Endometrial microvascular endothelial cells (primary cell): ENCODE results near the gene RABIF. TPM values are rescaled to one million over a fixed set of nuclear protein-coding genes. Genes with fewer than 3 reads are reported as not detected.

Source experiments
- in situ Hi-C: cut with HindIII; loops from 2 replicates; pipeline ENCODE4 v1.10.0; 2017; ENCODE audit warnings: low sequenced_read_pairs, low pct_unique_long_range_greater_than_20kb; ENCODE audit errors: inconsistent ontology term
- total RNA-seq: library from RNA; depleted of rRNA; stranded (reverse); fragments of >200 nt; gene quantifications from one replicate; pipeline ENCODE4 v1.2.3, GENCODE V29; 2015; ENCODE audit errors: inconsistent ontology term

Gene RABIF
- total RNA-seq, 1 donor from 2014 or later, result 13.9 TPM

GRCh38 chr1:202880961-202881460, 7.9 kb downstream of the RABIF start:
- in situ Hi-C loops, result no loop called here

DNA sequence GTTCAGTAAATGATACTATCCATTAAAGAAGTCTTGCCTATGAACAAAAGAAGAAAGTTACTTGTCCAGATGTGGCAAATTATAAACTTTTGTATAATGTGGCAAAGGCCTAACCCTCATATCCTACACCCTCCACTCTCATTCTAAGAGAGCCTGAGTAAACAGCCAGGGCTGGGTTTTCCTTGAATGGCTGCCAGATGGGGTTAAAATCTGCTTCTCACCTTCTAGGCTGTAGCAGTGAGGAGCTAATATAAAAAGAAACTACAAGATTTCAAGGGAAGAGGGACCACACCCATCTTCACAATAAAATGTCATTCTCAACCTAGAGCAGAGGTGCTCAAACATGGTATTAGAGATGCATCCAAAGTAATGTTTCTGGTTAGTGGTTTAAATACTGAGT, 8.9 kb downstream of the RABIF start:
- in situ Hi-C loops, result no loop called here

- in situ Hi-C loops, result no loop called here
These were observed 9.8 kb downstream of the RABIF start for GRCh38 chr1:202879128-202879527.

DNA sequence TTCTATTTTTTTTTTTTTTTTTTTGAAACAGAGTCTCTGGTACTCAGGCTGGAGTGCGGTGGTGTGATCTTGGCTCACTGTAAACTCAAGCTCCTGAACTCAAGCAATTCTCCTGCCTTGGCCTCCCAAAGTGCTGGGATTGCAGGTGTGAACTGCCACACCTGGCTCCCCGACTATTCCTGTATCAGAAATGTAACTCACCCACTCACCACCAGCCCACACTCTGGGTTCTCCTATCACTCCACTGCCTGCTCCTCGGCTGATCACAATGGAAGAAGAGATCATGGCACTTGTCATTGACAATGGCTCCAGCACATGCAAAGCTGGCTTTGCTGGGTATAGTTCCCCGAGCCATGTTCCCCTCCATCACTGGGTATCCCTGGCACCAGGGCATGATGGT, 15.9 kb downstream of the RABIF start:
- in situ Hi-C loops, result no loop called here

DNA sequence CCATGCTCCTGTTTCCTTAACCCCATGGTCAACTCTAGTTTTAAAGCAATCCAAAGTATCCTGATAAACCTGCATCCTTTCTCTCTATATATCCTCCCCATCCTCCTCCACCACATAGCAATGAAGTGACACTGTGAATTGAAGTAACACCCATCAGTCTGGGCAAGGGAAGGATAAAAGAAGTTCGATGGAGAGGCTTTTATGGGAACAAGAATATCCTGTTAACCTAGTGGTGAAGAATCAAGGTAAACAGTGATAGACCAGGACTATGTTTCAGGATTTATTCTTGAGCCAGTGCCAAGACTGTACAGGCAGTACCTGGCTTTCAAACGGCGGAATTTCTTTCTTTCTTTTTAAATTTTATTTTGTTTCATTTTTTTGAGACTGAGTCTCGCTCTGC, 17.6 kb downstream of the RABIF start:
- in situ Hi-C loops, result no loop called here

DNA sequence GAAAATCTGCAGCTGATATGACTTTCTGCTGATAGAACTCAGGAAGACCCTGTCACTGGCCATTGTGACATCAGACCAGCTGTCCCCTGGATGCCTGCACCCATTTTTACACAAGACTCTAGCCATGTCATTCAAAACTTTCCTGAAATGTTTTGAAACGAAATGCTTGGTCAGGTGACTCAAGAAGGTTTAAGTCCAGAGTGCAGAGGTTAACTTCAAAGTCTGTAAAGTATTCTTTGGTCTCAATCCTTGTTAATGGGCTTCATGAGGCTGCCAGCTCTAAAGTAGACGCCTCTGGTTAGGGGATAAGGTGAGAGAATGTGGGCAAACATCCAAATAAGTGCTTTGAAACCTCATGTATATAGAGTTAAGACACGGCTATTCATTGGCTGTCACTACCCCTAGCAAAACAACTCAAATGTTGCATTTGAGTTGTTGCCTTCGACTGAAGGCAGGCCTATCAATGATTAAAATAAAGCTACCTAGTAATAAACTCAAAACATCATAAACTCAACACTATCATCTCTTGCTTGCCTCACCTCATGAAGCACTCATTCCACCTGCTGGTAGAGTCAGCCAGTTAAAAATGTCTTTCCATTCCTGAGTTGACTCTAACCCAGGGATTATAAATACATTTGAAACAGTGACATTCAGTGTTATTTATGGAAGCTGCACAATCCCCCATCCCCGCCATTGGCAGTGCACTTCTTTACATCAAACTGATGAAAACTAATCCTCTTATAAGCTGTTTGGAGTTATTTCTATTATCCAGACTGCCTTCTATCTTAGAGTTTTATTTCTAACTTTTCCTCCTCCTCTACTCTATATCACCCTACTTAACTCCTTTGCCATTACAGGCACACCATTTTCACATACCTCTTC, 26.0 kb downstream of the RABIF start:
- in situ Hi-C loops, result no loop called here

DNA sequence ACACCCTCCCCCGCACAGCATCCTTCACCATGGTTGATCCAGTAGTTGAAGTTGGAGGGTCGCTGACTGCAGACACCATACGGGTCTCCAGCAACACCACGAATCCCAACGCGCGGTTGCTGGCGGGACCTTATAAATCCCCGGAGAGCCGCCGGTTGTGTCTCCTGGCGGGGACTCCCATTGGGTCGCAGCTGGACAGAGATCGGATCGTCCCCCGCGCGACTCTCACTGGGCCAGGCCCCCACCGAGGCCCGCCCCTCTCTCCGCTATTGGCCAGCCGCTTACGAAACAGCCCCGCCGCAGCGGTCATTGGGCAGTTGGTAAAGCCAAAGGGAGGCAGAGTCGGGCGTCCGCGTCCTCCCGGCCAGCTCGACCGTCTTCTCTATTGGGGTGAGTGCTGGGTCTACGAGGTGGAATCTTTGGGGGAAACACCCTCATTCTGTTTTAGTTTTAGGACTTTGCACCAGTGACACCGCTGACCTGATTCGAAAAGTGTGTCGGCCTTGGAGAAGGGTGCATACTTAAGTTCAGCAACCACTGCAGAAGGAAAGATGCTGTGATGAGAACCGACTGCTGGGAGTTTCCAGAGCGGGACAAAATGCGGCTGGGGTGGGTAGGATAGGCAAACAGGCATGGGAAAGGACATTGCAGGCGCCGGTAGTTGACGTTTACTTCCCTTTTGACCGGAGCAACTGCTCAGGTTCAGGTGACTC, 27.4 kb downstream of the RABIF start:
- in situ Hi-C loops, result no loop called here

- in situ Hi-C loops, result no loop called here
These were observed 28.1 kb downstream of the RABIF start for GRCh38 chr1:202860744-202861419.

- in situ Hi-C loops, result no loop called here
These were observed 30.0 kb downstream of the RABIF start for GRCh38 chr1:202858789-202859414.

DNA sequence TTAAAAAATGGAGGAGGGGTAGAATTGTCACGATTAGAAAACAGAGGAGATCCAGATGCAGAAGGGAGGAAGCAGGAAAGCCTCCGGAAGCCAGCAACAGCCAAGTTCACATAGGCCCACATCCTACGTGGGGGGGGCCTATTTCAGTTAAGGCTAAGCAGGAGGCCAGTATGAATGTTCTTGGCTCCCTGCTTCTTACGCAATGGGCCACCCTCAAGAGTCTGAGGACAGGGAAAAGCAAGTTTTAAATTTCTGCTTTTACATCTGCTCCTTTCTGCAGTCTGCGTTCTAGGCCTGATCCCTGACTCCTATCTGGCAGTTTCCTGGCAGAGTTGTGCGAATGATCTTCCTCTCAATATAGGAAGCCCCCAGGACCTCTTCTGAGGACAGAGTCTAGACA, 30.6 kb downstream of the RABIF start:
- in situ Hi-C loops, result no loop called here

- in situ Hi-C loops, result no loop called here
These were observed 31.8 kb downstream of the RABIF start for GRCh38 chr1:202857136-202857610.

DNA sequence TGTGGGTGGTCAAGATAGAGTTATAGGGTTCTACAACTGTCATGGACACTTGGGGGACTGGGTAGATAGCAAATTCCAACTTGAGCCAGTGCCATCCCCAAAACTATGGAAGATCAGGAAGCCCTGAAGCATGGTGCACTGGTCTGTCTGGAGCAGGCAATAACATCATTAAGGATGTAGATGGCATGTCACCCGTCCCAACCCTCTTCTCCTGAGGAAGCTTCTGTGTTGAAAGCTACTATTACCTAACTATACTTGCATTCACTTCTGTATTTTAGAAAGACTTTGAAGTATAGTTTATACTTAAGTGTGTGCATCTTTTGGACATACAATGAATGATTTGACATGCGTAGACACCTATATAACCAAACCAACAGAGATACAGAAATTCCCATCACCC, 32.9 kb downstream of the RABIF start:
- in situ Hi-C loops, result no loop called here

DNA sequence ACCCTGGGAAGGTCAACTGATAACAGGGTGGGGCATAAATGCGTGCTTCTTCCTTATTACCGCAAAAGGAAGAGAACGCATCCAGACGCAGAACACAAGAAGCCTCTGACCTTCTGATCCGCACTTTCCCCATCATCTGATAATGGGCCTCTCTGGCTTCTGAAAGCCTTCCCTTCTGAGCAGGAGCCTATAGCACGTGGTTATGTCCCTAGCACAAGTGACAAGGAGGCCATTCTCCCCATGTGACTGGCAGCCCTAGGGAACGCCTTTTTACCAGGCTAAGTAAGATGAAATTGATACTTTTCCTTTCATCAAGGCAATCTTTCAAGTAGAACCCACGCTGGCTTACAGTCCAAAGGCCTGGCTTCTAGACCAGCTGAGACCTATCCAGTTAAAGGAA, 34.2 kb downstream of the RABIF start:
- in situ Hi-C loops, result no loop called here

DNA sequence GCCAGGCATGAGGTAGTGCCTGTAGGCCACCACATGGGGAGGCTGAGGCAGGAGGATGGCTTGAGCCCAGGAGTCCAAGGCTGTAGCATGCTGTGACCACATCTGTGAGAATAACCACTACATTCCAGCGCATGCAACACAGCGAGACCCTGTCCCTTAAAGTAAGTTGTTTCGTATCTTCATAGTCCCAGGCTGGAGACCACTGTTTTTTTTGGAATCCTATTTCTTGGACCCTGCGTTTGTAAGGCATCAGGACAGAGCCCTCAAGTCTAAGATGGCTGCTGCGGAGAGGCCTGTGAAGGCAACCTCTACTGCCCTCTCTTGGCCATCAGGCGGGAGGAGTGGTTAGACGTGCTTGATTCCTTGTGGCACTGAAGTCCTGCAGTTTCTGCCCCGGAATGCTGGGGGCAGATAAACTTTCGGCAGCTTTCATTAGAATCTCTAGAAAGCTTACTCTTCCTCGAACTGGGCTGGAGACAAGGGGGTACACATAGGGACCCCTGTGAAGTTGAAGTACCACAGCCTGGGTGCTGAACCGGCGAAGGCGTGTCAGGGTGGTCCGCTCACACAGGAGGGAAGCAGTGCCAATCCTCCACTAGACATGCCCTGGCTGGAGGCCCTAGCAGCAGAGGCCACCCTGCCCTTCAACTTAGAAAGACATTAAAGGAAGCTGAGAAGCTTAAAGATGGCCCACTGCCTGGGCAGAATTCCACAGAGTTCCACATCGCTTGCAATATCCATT, 36.6 kb downstream of the RABIF start:
- in situ Hi-C loops, result no loop called here

DNA sequence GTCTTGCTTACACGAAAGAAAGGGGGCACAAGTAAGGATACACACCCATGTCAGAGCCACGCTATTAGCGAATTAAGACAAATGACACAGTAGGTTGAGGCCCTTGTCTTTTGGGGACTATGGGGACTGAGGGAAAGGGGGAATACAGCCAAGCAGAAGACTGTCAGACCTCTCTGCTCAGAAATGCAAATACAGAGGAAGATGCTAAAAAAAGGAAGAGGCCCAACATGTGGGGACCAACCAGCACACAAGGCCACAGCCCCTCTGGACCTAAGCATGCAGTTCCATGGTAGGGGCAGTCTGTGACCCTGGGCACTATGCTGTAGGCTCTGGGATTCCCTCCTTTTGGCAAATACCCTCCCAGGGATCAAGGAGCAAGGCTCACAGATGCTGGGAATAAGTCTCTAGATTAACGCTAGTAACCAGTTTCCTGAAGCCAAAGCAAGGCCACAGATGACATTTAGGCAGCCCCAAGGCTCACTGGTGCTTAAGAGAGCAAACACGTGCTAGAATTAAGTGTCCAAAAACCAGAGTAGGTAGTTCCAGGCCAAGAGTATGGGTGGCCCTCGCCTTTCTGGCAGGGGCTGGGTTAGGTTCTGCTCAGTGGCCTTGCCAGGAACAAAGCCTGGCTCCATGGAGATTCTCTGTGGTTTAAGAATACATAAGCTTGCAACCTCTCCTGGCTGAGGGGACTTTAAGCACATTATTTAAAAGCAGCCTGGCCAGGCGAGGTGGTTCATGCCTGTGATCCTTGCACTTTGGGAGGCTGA, 38.2 kb downstream of the RABIF start:
- in situ Hi-C loops, result no loop called here

DNA sequence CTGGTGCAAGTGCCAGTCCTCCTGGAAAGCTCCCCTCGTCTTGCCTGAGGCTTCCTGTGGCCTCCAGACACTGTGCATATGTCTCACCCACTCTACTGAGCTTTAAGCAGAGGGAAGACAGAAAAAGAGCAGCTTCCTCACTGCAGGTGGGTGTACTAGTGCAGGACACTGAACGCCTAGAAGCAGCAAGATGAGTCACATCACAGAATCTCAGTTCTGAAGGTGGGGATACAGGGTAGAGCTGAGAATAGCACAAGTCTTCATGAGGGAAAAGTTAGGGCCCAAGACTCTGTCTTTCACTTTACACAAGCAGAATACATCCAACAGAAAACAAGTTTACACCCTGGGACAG, 40.8 kb downstream of the RABIF start:
- in situ Hi-C loops, result no loop called here

DNA sequence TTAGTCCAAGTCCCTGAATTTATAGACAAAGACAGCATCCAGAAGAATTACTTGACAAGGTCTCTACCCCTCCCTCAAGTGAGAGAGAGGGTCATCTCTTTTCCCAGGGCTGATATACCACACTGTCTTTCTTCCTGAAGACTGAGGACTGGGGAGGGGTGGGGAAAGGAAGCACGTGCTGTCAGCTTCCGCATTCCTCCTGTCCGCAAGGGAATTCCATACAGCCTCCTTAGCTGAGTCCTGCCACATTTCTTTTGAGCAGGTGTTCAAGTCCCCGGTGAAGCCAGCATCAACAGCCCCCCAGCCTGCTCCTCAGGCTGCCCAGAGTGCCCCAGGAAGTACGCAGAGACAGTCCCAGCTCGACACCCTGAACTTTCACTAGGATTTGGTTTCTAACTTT, 44.0 kb downstream of the RABIF start:
- in situ Hi-C loops, result no loop called here

- in situ Hi-C loops, result no loop called here
These were observed 44.7 kb downstream of the RABIF start for GRCh38 chr1:202844259-202844658.
